Fibroblast of peridontal ligament (primary cell): ENCODE results near the gene SLC5A8.

Experiments used
- DNase-seq: peaks from one replicate; pipeline ENCODE4 v3.0.0-alpha.2; 2010; ENCODE audit errors: extremely low read depth

The SLC5A8 gene

DNA sequence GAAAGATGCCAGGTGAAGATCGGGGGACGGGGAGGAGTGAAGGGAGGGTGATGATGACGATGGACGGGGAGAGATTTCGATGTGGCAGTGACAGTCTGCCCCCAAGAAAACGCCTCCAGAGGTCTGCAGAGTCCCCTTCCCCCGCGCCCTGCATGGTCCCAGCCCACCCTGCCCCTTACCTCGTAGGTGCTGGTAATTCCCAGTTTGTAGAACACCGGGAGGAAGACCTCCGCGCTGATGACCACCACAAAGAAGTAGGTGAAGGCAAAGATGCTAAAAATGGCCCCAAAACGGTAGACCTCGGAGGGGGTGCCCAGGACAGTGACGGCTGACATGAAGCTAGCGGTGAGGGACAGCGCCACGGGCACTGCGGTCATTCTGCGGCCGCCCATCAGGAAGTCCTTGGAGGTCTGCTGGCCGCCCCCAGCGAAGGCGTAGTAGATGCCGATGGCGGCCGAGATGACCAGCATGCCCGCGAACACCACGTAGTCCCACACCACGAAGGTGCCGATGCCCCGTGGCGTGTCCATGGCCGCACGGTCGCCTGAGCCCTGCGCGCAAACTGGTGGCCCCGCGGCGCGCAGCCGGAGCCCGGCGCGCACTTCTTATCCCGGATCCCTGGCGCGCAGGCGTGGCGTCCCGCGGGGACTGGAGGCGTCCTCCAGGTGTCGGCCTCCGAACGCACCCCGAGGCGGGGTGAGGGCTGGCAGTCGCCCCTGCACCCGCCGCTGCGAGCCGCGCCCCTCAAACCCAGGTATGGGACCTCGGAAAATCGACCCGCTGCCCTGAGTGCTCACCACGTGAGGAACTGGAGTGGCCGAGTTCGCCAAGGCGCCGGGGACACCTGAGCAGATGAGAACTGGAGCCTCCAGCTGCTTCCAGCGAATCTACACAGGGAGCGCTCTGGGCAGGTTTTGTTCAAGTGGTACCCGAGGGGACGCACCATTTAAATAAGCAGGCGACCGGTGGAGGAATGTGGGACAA, at the start of gene SLC5A8:
Gene SLC5A8 (minus strand): TSS at position 920 of the 984 bp plus-strand sequence. CDS start 390 bp downstream, at position 530.
- no peak for DNase-seq

- no peak for DNase-seq
Measured at GRCh38 chr12:101257357-101257756, 47.3 kb upstream of the SLC5A8 start.

DNA sequence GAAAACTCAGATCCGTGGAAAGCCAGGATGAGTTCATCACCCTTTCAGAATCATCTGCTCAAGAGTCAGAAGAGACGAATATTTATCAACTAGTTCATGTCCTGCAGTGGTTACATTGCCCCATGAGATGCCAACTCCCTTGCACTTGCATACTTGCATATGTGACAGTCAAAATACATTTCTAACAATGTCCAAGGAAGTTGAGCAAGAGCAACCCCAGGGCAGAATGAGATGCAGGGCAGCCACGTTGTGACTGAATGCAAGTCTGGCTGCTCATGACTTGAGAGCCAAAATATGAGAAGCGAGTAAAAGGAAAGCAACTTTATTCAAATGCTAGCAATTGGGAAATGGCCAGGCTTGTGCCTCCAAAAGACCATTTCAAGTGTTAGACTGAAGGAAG, 46.2 kb upstream of the SLC5A8 start:
- no peak for DNase-seq

GRCh38 chr12:101243616-101244015, 33.6 kb upstream of the SLC5A8 start:
- DNase-seq, result no peak

DNA sequence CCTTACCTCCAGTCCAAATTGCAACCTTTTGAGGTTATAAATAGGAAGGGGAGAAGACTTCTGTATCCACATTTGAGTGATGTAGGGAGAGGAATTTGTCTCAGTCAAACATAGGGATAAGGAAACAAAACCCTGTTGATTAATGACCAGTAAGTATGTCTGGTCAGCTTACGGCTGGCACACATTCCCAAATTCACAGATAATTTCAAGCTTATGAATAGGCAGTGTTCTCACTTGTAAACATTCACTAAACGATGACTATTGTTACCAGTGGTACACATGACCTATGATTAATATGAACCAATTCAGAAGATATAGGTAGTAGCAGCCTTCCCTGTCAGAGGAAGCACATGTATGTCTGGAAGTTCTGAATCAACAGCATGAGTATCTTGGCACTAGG, 33.0 kb upstream of the SLC5A8 start:
- no peak for DNase-seq

DNA sequence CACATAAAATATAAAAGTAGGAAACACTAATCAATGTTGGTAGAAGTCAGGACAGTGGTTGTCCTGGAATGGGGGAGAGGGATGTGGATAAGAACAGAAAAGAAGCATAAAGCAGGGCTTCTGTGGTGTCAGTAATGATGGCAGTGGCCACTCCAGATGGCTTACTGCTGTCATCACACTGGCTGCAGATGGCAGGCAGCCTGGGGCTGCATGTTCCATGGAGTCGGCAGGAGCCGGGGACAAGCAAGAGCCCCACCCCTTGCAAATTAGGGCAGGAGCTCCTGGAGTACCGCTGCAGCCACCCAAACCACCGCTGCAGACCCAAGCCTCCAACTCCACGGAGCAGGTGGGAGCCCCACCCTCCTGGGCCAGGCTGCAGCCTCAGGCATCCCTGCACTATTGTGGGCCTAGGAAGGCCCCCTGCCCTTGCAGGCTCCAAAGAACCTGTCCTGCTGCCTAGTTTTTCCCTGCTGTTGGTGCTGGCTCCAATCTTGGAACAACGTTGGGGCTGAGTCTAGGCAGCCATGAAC, 28.8 kb upstream of the SLC5A8 start:
- DNase-seq, result no peak

DNA sequence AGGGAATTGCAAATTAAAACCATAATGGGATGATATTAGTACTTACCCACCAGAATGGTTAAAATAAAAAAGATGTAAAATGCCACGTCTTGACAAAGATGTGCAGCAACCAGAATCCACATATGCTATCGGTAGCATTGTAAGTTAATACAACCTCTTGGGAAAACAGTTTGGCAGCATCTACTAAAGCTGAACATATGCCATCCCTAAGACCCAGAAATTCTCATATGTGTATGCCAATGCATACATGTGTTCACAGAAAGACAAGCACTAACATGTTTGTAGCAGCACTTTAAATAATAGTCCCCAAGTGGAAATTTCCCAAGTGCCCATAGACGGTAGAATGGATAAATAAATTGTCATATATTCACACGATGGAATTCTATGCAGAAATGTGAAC, 28.3 kb upstream of the SLC5A8 start:
- DNase-seq, result no peak

DNA sequence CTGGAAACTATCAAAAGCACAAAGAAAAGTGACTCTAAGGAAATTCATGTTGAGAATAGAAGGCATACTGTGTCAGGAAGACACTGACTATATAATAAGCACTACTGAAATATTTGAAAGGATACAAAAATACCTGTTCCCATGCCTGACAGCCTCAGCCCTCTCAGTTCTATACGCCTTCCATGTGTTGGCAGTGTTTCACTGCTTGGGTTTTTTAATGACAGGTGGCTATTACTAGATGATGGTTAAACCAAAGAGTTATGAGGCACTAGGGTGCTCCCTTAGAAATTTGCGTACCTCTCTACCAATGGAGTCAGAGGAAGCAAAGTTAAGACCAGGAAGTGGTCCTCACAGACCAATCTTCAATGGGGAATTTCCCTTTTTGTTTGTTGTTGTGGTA, 25.6 kb upstream of the SLC5A8 start:
- no peak for DNase-seq

DNA sequence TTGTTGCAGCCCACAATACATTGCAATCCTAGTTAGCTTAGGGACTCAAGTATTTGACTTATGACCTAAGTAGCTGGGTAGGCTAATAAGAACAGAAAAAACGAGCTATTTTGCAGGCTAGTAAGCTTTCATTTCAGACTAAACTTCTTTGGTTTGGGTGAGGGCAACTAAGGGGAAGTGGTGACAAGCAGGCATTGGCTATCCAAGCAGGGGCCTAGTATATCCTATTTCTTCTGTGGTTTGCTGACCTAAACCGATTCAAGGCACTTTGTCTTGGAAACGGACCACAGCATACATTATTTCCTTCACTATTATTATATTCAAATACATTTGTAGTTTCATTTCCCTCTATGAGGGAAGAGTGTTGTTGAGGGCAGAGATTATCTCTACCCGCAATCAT, 21.6 kb upstream of the SLC5A8 start:
- DNase-seq, result no peak

DNA sequence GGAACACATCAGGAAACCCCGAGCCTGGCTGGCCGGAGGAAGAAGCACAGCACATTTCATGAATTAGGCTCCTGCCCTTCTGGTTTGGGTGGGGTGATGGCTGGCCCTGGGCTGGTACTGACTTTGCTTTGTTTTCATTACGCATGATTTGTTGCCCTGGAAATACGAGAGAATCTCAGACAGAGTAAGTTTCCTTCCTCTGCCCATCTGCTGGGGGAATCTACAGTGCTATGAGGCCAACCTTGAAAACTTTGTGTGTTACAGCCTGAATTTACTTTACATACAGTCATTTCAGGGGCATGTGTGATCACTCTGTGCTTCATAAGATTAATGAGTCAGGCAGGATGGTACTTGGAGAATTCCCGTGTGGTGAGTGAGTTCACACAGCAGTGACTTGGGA, 20.5 kb upstream of the SLC5A8 start:
- peak; percentile 7 for DNase-seq

DNA sequence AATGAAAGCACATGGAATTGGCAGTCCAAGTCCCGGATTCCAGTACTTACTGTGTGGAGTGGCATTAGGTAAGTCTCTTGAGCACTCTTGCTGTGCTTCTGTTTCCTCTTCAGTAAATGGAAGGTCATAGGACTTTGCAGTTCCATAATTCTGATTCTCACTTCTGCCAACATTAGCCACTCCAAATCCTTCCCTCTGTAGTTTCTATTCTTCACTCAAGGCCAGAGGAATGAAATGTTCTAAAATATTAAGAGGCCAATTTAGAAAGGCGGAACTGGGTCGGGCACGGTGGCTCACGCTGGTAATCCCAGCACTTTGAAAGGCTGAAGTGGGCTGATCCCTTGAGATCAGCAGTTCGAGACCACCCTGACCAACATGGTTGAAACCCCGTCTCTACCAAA, 19.8 kb upstream of the SLC5A8 start:
- DNase-seq, result no peak

- DNase-seq, result no peak
Measured at GRCh38 chr12:101221301-101221700, 11.3 kb upstream of the SLC5A8 start.

GRCh38 chr12:101216810-101217209, 6.8 kb upstream of the SLC5A8 start:
- DNase-seq, result no peak

- DNase-seq, result no peak
Measured at GRCh38 chr12:101207086-101207780, 2.8 kb downstream of the SLC5A8 start.

DNA sequence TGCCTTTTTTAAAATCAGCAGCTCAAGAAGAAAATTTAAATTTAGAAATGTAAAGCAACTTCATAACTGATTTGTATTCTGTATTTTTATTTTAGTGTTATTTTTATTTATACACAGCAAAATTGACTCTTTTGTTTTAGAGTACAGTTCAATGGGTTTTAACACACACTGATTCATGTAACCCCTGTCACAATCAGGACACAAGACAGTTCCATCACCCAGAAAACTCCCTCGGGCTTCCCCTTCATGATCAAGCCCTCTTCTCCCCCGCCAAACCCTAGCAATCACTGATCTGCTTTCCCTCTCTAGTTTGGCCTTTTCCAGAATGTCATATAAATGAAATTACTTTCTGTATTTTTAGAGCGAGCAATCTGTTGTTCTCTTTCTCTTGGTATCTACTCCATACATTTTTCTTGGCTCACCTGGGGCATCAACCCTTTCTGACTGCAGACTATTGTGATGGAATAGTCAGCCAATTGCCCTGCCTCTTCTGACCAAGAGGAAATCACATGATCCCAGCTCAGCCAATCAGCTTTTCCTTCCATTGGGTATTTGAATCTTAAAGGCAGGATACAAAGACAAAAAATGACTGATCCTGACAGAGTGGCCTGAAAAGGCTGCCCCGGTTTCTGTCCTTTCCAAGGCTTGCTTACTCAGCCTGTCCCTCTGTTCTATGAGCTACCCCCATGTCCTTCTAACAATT, 5.3 kb downstream of the SLC5A8 start:
- DNase-seq, result no peak

DNA sequence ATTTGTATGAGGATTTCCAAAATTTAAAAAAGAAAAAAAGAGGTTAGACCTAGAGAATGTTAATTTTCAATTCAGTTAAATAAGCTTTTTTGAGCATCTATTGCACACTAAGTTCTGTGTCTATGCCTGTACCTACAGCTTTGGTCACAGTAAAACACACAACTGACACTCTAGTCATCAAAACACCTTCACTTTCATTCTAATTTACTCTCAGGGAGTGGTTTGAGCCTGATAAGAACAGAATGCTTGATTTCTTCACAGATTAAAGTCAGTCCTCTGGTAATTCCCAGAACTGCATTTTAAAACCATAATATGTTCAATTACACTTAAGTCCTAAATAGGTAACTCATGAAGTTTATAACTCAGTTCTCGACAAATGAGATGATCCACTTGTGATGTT, 9.2 kb downstream of the SLC5A8 start:
- no peak for DNase-seq

DNA sequence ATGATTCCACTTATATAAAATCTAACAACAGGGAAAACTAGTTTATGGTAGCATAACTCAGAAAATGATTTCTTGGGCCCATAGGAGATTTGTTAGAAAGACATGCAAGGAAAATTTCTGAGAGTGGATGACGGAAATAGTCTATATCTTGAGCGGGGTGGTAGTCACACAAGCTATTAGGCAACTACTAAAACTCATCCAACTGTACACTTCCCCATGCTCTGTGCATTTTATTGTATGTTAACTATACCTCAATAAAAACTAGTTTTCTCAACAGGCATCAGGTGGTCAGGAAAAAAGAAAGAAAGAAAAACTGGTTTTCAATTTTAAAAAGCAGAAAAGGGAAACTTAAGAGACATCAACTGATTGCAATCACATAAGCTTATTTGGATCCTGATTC, 9.9 kb downstream of the SLC5A8 start:
- no peak for DNase-seq

DNA sequence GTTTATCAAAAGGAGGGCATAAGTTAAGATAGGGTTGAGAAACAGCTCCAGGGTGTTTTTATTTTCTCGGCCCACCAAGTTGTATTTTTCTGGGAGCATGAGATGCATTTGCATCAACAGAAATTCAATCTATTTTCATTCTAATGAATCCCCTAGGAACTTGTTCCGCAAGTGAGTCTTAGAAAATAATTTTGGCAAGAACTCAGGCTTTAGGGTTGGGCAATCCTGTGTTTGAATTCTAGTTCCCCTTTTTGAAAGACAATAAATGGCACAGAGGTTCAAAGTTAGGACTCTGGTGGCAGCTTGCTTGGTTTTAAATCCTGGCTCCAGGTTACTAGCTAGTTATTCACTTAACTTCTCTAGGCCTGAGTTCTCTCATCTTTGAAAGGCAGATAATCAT, 23.7 kb downstream of the SLC5A8 start:
- DNase-seq, result no peak

DNA sequence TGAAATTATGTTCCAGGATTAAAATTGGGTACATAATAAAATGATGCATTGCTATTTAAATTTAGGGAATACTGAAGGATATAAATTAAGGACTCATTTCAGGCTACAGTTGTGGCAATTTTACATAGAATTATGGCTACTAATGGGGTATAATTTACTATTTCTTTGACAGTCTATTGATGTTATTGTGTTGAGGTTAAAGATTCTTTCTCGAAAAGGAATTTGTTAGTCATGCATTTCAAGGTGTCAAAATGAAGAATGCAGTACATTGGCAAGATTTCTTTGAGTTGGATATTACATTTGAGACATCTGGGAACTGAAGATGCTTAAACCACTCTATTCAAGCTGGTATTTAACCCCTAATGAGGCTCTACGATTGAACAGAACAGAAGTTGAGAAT, 28.3 kb downstream of the SLC5A8 start:
- DNase-seq, result no peak

GRCh38 chr12:101174541-101174940, 35.5 kb downstream of the SLC5A8 start:
- DNase-seq, result no peak

DNA sequence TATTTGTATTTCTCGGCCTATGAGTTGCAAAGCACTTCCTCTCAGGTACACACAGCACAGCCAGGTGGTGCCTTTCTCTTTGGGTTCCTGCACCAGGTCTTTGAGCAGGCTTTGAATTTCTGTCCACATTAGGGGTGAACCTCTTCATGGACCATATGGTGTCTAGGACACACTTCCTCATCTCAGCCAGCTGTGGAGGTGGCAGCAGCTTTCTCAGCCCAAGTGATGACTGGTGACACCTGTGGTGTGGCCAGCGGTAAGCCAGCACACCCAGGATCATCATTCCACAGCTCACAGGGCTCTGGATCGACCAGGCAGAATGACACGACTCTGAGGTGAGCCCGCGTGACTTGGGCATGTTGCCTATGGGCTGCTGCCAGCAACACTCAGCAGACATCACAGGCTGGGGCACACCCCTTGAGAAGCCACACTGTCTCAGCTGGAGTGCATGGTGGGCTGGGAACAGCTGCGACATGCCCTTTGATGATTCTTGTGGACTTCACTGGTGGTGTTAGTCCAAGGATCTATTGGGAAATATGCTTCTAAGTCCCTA, 36.8 kb downstream of the SLC5A8 start:
- no peak for DNase-seq

DNA sequence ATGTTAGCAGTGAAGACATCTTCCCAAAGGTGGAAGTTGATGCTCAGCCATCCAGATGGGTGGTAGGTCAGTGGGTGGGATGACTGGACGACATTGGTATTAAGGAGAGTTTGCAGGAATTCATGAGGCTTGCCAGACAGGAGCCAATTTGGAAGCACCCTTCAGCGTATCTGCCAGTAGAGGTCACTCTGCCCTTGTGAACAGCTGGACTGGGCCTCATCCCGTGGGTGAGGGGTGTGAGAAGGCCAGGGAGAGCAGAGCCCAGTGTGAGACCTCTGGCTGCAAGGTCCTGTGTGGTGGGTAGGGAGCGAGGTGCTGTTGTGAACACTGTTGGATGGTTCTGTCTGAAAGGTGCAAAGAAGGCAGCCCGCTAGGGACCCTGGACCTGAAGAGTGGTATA, 37.7 kb downstream of the SLC5A8 start:
- no peak for DNase-seq
